CD4-positive, alpha-beta T cell (primary cell): ENCODE results near the gene SDK1. TPM values are rescaled to one million over a fixed set of nuclear protein-coding genes. Genes with fewer than 3 reads are reported as not detected.

Experiments used
- ATAC-seq: fragments of 200-7000 bp; cut with Tn5 transposase; one replicate; pipeline ENCODE4 v1.10.0; 2022; ENCODE audit warnings: mild to moderate bottlenecking; ENCODE audit not compliant: poor library complexity
- CTCF ChIA-PET: fragments of 350-600 bp; sonication (Branson Sonifier 250); formaldehyde crosslinking; loops from one replicate; lab custom pipeline; 2021; ENCODE audit warnings: antibody characterized with exemption, inconsistent platforms; lab: Charles Lee
- POLR2A ChIA-PET: fragments of 350-600 bp; sonication (Branson Sonifier 250); formaldehyde crosslinking; loops from one replicate; lab custom pipeline; 2021; ENCODE audit warnings: antibody characterized with exemption, inconsistent platforms; lab: Charles Lee
- DNase-seq, 14 experiments: peaks; one replicate each; pipeline ENCODE4 v3.0.0-alpha.2; 2013 to 2020; ENCODE audit warnings: mixed read lengths in 2 of 14
- H3K27ac ChIP-seq, 2 donors: one replicate each; pipeline versions ENCODE4 v1.5.1 to v1.7.0; 2013; ENCODE audit warnings: low read length in 2 of 2, low read depth in 1 of 2, mild to moderate bottlenecking in 1 of 2
- H3K27me3 ChIP-seq, 2 experiments: 1 replicate in 1 of 2; 2 replicates in 1 of 2; pipeline versions ENCODE4 v1.6.1 to v1.7.0; 2013; ENCODE audit warnings: low read length in 2 of 2, control low read depth in 1 of 2, mild to moderate bottlenecking in 1 of 2, moderate library complexity in 1 of 2; ENCODE audit not compliant: insufficient read depth in 2 of 2, control insufficient read depth in 1 of 2
- H3K36me3 ChIP-seq: one replicate; pipeline ENCODE4 v1.6.1; 2013; ENCODE audit warnings: low read length, control low read depth; ENCODE audit not compliant: insufficient read depth
- H3K4me1 ChIP-seq: one replicate; pipeline ENCODE4 v1.6.1; 2013; ENCODE audit warnings: low read length, control low read depth; ENCODE audit not compliant: insufficient read depth
- H3K4me3 ChIP-seq: one replicate; pipeline ENCODE4 v1.5.1; 2013; ENCODE audit warnings: mild to moderate bottlenecking, low read length, moderate library complexity
- H3K9me3 ChIP-seq, 2 experiments: 1 replicate in 1 of 2; 2 replicates in 1 of 2; pipeline versions ENCODE4 v1.6.1 to v1.7.0; 2013; ENCODE audit warnings: low read length in 2 of 2, mild to moderate bottlenecking in 2 of 2, control low read depth in 1 of 2, moderate library complexity in 1 of 2; ENCODE audit not compliant: control insufficient read depth in 1 of 2, insufficient read depth in 1 of 2
- H3K27ac Mint-ChIP-seq: one replicate; pipeline ENCODE4 v1.8.0; 2020; ENCODE audit warnings: mixed read lengths
- H3K27me3 Mint-ChIP-seq: one replicate; pipeline ENCODE4 v1.8.0; 2021; ENCODE audit warnings: mixed read lengths
- H3K36me3 Mint-ChIP-seq: one replicate; pipeline ENCODE4 v1.8.0; 2021; ENCODE audit warnings: low read depth, mixed read lengths
- H3K4me1 Mint-ChIP-seq: one replicate; pipeline ENCODE4 v1.8.0; 2021; ENCODE audit warnings: low read depth, mixed read lengths
- H3K4me3 Mint-ChIP-seq: one replicate; pipeline ENCODE4 v1.8.0; 2020; ENCODE audit warnings: mild to moderate bottlenecking, mixed read lengths
- H3K9me3 Mint-ChIP-seq: one replicate; pipeline ENCODE4 v1.8.0; 2020; ENCODE audit warnings: mixed read lengths
- CTCF ChIP-seq: fragments of 200-600 bp; IDR thresholded peaks from one replicate; pipeline ENCODE4 v1.8.0; 2022; ENCODE audit warnings: antibody characterized with exemption, mild to moderate bottlenecking
- intact Hi-C, 2 experiments: fragments of 100-400 bp; cut with DNase I in 1 of 2; cut with micrococcal nuclease in 1 of 2; formaldehyde crosslinking; loops; one replicate each; pipeline versions ENCODE4 v1.15.1 to v1.9.0; 2023 to 2025; cut with DNase I, micrococcal nuclease
- total RNA-seq, 174 experiments: library from RNA in 2 of 174; stranded (reverse) in 2 of 174; gene quantifications; one replicate each; pipeline ENCODE4 v1.2.3 and lab custom pipeline; 2021 to 2026

Gene SDK1
- total RNA-seq, 2 experiments from 2014 or later, result 1.1 to 1.3 TPM

- intact Hi-C loops, result no loop called here
- CTCF ChIA-PET, result no interaction called here
- no peak overlapping the region for H3K4me3 Mint-ChIP-seq
Observed at GRCh38 chr7:3917436-3917835, 616.4 kb downstream of the SDK1 start.

GRCh38 chr7:3918576-3918975 is 617.5 kb downstream of the SDK1 start:
- POLR2A ChIA-PET, result no interaction called here
- H3K36me3 Mint-ChIP-seq, result no peaks in the 10 kb centered on the region
- H3K27ac Mint-ChIP-seq, result no peak overlapping the region
- no peak overlapping the region for H3K27ac ChIP-seq
- H3K9me3 Mint-ChIP-seq, result no peaks in the 10 kb centered on the region
- CTCF ChIA-PET, result no interaction called here
- H3K27me3 Mint-ChIP-seq, result no peaks in the 10 kb centered on the region
- peaks cover 7% of the 10 kb centered on the region for H3K4me1 Mint-ChIP-seq
- no peaks in the 10 kb centered on the region for H3K4me1 ChIP-seq
- ATAC-seq (no peak), DNase-seq (no peak)
- no peaks in the 10 kb centered on the region for H3K36me3 ChIP-seq
- H3K4me3 ChIP-seq, result no peak overlapping the region
- no peak overlapping the region for H3K4me3 Mint-ChIP-seq
- H3K9me3 ChIP-seq, result peaks cover 0 to 6% of the 10 kb centered on the region in 2 experiments
- intact Hi-C loops, result no loop called here
- no peak for TF ChIP-seq CTCF
- H3K27me3 ChIP-seq, result peaks cover 0 to 4% of the 10 kb centered on the region in 2 experiments

More at GRCh38 chr7:3917436-3917835, 616.4 kb downstream of the SDK1 start:
- Mint-ChIP-seq H3K4me1 (peaks cover 7% of the 10 kb centered on the region), H3K27ac (no peak overlapping the region), H3K27me3 (no peaks in the 10 kb centered on the region), H3K36me3 (no peaks in the 10 kb centered on the region), H3K9me3 (no peaks in the 10 kb centered on the region)
- POLR2A ChIA-PET, result no interaction called here
- Histone ChIP-seq H3K36me3 (no peaks in the 10 kb centered on the region), H3K27ac (no peak overlapping the region), H3K4me1 (no peaks in the 10 kb centered on the region), H3K9me3 (peaks cover 0 to 6% of the 10 kb centered on the region in 2 experiments), H3K27me3 (no peaks in the 10 kb centered on the region), H3K4me3 (no peak overlapping the region)
- no peak for DNase-seq
- TF ChIP-seq CTCF, result no peak
- no peak for ATAC-seq

GRCh38 chr7:3922175-3922635 is 621.2 kb downstream of the SDK1 start:
- ATAC-seq (no peak), DNase-seq (no peak)
- no peak for TF ChIP-seq CTCF
- Histone ChIP-seq H3K9me3 (peaks cover 0 to 6% of the 10 kb centered on the region in 2 experiments), H3K27ac (no peak overlapping the region), H3K27me3 (peaks cover 0 to 4% of the 10 kb centered on the region in 2 experiments), H3K4me1 (no peaks in the 10 kb centered on the region), H3K4me3 (no peak overlapping the region), H3K36me3 (no peaks in the 10 kb centered on the region)
- ChIA-PET POLR2A (no interaction called here), CTCF (no interaction called here)
- intact Hi-C loops, result no loop called here
- Mint-ChIP-seq H3K4me3 (no peak overlapping the region), H3K9me3 (no peaks in the 10 kb centered on the region), H3K27ac (no peak overlapping the region), H3K4me1 (peaks cover 7% of the 10 kb centered on the region), H3K36me3 (no peaks in the 10 kb centered on the region), H3K27me3 (no peaks in the 10 kb centered on the region)
